IPS-20b (cell line): ENCODE data around the gene ANO2.

Experiments used
- H3K27ac ChIP-seq: one replicate; pipeline ENCODE4 v1.5.1; 2013; ENCODE audit warnings: low read length
- H3K27me3 ChIP-seq: 2 replicates; pipeline ENCODE4 v1.6.1; 2013; ENCODE audit warnings: mild to moderate bottlenecking, low read length, inconsistent platforms; ENCODE audit not compliant: insufficient read depth
- H3K36me3 ChIP-seq: 2 replicates; pipeline ENCODE4 v1.6.1; 2013; ENCODE audit warnings: low read depth, mild to moderate bottlenecking, inconsistent platforms, low read length, moderate library complexity; ENCODE audit not compliant: insufficient read depth
- H3K4me1 ChIP-seq: 2 replicates; pipeline ENCODE4 v1.6.1; 2013; ENCODE audit warnings: mild to moderate bottlenecking, control low read depth, inconsistent platforms, low read length, moderate library complexity; ENCODE audit not compliant: insufficient read depth
- H3K4me3 ChIP-seq: 2 replicates; pipeline ENCODE4 v1.5.1; 2013; ENCODE audit warnings: mild to moderate bottlenecking, low read length, inconsistent platforms
- H3K9ac ChIP-seq: 2 replicates; pipeline ENCODE4 v1.6.1; 2013; ENCODE audit warnings: low read depth, mild to moderate bottlenecking, inconsistent platforms, low read length, moderate library complexity
- H3K9me3 ChIP-seq: 2 replicates; pipeline ENCODE4 v1.6.1; 2013; ENCODE audit warnings: mild to moderate bottlenecking, low read depth, low read length, inconsistent platforms; ENCODE audit not compliant: insufficient read depth

ANO2 gene

DNA sequence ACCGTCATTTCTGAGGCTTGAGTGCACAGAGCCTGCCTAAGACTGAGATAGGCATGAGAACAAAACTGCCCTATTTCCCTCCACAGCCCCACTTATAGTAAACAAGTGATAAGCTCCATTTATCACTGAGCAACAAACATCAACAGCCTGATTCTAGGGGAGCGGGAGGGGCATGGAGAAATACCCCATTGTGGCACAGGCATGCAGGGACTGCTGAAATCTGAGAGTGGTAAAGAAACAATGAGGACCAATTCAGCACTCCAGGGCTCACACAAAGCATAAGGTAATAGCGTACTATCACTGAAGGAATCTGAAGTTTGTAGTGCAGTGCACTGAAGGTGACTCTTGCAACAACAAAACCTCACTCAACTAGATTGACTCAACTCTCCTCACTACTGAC lies 186.7 kb downstream of the ANO2 start:
- peaks cover 4% of the 10 kb centered on the region; the same call in 1 of the 2 replicates for H3K9me3 ChIP-seq
- no peaks in the 10 kb centered on the region for H3K4me1 ChIP-seq

DNA sequence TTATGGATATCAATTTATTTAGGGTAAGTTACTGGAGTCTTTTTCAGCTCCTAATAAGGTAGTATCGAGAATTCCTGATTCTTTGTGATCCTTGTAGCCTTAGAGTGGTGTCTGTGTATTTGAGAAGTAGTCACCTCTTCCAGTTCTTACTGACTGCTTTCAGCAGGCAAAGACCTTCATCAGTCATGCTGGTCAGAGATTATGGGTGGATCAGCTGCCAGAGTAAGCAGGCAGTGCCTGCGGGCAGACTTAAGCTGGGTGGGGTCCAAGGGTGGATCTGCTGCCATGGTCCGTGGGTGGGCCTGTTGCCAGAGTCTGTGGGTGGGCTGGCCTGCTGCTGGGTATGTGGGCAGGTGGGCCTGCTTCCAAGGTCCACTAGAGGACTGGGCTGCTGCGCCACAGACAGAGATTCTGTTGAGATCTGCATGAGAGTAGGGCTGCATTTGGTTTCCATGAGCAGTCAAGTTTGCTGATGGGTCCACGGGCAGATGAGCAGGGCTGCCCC lies 188.7 kb downstream of the ANO2 start:
- Histone ChIP-seq H3K4me3 (no peak overlapping the region), H3K27me3 (no peaks in the 10 kb centered on the region), H3K4me1 (no peaks in the 10 kb centered on the region), H3K9ac (no peak overlapping the region), H3K9me3 (peaks cover 4% of the 10 kb centered on the region; the same call in 1 of the 2 replicates), H3K36me3 (no peaks in the 10 kb centered on the region), H3K27ac (no peak overlapping the region)

More for the DNA sequence above, 186.7 kb downstream of the ANO2 start:
- Histone ChIP-seq H3K4me3 (no peak overlapping the region), H3K36me3 (no peaks in the 10 kb centered on the region), H3K9ac (no peak overlapping the region), H3K27ac (no peak overlapping the region), H3K27me3 (no peaks in the 10 kb centered on the region)

DNA sequence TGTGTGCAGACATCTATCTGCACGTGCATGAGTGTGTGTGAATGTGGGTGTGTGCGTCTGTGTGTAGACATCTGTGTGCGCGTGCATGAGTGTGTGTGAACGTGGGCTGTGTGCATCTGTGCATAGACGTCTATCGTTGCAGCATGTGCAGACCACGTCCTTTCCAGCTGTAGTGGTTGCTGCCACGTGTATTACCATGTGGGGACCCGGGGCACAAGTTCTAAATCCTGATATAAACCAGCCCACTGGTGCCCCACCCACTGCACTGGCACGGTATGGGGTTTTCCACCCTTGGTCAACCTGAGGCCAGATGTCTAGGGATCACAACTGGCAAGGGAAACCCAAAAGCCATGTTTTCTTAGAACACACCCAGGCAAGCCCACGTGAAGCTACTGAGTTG lies 197.0 kb downstream of the ANO2 start:
- Histone ChIP-seq H3K27ac (no peak overlapping the region), H3K36me3 (no peaks in the 10 kb centered on the region), H3K27me3 (no peaks in the 10 kb centered on the region), H3K9ac (no peak overlapping the region), H3K4me3 (no peak overlapping the region), H3K9me3 (no peaks in the 10 kb centered on the region), H3K4me1 (no peaks in the 10 kb centered on the region)

DNA sequence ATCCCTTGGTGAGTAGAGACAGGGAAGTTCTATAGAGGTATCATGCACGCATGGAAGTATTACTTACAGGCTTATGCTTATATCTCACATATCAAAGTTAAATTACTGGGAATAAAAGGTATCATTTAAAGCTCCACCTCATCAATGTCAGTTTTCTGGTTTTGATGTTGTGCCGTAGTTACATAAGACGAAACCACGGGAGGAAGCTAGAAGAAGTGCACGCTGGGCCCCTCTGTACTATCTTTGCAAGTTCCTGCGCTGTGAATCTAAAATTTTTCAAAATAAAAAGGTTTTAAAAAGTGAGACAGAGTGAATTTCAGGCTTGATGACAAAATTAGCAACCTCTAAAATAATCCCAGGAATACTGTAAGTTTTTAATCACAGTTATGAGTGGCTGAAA lies 198.1 kb downstream of the ANO2 start:
- no peak overlapping the region for H3K9ac ChIP-seq
- no peak overlapping the region for H3K27ac ChIP-seq
- H3K27me3 ChIP-seq = no peaks in the 10 kb centered on the region
- H3K36me3 ChIP-seq = no peaks in the 10 kb centered on the region
- no peaks in the 10 kb centered on the region for H3K9me3 ChIP-seq
- no peaks in the 10 kb centered on the region for H3K4me1 ChIP-seq
- H3K4me3 ChIP-seq = no peak overlapping the region

DNA sequence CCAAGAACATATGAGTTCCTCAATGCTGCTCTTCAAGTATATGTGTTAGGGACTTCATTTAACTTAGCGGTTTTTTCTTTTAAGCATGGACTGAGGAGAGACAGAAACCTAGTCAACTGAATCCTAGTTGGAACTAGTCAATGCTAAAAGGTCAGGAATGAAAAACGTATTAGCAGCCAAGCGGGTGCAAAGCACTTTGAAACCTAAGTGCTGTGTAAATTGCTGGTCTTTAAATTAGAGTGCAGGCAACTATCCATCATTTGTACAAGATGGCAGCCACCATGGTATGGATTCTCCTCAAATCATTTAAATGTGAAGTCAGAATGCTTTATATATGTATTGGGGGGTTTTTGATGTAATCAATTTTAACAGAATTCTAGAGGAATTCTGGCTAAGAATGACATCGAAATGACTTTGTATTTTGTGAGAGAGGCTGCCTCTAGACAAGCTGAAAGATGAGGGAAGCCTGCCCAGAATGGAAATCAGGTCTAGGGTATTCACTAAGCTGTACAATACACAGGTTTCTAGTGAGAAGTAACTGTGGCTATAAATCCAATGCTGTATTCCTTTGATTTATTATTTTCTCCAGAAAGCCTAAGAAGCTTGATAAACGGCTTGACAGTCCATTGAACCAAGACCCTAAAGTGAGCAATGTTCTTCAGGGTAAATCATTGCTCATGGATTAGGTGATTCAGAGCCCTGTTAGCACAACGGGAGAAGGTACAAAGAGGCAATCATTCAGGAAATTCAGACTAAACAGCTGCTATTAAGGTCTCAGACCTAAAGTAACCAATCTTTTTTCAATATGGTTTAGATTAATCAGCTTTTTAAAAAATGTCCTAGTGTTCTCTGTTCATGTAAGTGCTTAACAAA lies 198.8 kb downstream of the ANO2 start:
- H3K27ac ChIP-seq = no peak overlapping the region
- H3K36me3 ChIP-seq = no peaks in the 10 kb centered on the region
- H3K9ac ChIP-seq = no peak overlapping the region
- no peaks in the 10 kb centered on the region for H3K9me3 ChIP-seq
- no peaks in the 10 kb centered on the region for H3K4me1 ChIP-seq
- H3K4me3 ChIP-seq = no peak overlapping the region
- no peaks in the 10 kb centered on the region for H3K27me3 ChIP-seq

DNA sequence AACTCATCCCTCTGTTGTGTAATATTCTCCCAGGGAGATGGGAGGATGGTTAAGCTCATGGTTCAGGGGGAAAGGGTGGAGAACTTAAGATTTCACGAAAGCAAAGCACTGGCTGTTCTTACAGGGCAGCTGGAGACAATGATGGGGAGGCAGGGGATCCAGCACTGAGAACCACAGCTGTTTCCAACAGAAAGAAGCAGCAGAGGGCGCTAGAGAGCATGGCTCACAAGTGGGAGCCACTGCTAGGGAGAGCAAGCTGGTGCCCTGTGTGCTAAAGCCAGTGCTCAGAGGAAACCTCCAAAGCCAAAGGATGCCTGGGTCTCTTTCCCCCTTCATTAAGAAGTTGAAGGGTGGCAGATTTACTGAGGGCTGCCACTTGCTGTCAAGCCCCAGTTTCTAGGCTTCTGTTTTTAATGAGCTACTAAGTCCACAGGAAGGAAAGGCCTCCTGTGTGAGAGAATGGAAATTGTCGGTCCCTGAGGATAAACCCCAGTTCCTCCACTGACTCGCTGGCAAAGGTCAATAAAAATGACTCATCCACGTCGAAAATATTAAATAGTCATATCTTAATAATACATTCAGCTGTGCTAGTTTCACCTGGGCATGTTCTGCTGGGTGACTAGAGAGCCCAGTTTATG lies 199.7 kb downstream of the ANO2 start:
- Histone ChIP-seq H3K27ac (no peak overlapping the region), H3K4me1 (no peaks in the 10 kb centered on the region), H3K27me3 (no peaks in the 10 kb centered on the region), H3K36me3 (no peaks in the 10 kb centered on the region), H3K9ac (no peak overlapping the region), H3K9me3 (no peaks in the 10 kb centered on the region), H3K4me3 (no peak overlapping the region)

DNA sequence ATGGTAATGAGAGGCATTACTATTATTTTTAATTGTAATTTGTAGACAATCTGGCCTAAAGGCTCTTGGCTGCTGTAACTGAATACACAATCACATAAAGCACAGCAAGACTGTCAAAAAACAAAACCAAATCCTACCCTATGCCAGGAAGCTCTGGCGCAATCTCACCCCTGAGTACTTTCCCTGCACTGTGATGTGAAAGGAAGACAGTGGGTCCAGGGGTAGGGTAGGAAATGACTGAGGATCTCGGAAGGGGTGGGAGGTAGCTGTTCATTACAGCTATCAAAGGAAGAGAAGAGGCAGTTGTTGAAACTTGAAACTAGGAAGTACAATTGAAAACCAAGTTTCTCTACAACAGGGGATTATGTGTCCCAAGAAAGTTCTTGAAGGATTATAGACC lies 202.8 kb downstream of the ANO2 start:
- H3K4me1 ChIP-seq = no peaks in the 10 kb centered on the region
- no peak overlapping the region for H3K9ac ChIP-seq
- H3K9me3 ChIP-seq = no peaks in the 10 kb centered on the region
- no peaks in the 10 kb centered on the region for H3K27me3 ChIP-seq
- no peak overlapping the region for H3K4me3 ChIP-seq
- H3K36me3 ChIP-seq = no peaks in the 10 kb centered on the region
- no peak overlapping the region for H3K27ac ChIP-seq

DNA sequence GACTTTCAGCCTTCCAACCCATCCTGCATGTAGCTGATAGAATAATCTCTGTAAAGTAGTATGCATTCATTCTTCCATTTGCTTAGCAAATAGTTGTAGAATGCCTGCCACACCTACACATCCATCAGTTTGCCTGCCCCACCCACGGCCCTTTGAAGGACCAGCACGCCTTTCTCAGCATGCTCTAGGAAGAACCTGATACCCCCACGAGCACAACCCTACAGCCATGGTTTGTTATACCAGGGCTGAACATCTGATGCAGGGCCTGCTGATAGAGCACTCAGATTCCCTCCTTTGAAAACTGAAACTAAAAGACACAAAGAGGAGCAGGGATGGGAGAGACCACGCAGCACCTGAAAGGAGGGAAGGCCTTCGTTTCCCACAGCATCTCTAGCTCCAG lies 205.1 kb downstream of the ANO2 start:
- H3K4me1 ChIP-seq = no peaks in the 10 kb centered on the region
- no peak overlapping the region for H3K4me3 ChIP-seq
- no peaks in the 10 kb centered on the region for H3K9me3 ChIP-seq
- H3K27me3 ChIP-seq = no peaks in the 10 kb centered on the region
- no peak overlapping the region for H3K9ac ChIP-seq
- no peak overlapping the region for H3K27ac ChIP-seq
- no peaks in the 10 kb centered on the region for H3K36me3 ChIP-seq

DNA sequence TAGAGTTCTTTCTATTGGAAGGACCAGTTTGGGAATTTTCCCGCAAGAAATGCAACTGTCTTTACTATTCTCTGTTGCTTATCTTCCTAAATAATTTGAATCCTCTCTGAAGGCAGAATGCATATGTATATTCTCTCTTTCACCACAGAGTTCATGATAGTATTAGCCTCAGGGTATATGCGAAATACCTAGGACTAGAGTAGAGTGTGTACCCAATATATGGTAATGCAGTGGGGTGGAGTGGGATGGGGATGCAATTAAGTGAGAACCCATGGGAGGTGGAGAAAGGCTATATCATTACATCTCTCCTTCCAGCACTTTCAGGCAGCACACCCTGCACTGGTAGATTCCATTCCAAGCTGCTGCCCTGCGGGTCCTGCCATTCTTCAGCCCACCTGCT lies 207.3 kb downstream of the ANO2 start:
- Histone ChIP-seq H3K27me3 (no peaks in the 10 kb centered on the region), H3K27ac (no peak overlapping the region), H3K36me3 (no peaks in the 10 kb centered on the region), H3K4me3 (no peak overlapping the region), H3K9me3 (no peaks in the 10 kb centered on the region), H3K4me1 (no peaks in the 10 kb centered on the region), H3K9ac (no peak overlapping the region)

DNA sequence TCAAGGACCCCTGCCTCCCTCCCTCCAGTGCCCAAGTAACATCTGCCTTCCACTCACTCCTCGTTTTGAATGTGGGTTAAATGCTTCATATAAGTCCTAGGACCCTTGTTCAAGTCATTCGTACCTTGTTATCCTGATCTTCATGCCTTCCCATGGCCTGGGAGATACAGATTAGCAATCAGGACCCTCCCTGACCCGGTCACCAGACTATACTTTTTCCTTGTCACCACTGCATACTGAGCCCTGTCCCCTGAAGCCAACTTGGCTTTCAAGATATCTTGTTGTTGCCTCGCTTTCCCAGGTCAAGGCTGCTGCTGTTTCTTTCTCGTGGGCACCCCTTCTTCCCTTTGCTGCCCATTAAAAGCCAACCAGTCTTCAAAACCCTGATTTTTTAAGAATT lies 208.5 kb downstream of the ANO2 start:
- no peak overlapping the region for H3K4me3 ChIP-seq

DNA sequence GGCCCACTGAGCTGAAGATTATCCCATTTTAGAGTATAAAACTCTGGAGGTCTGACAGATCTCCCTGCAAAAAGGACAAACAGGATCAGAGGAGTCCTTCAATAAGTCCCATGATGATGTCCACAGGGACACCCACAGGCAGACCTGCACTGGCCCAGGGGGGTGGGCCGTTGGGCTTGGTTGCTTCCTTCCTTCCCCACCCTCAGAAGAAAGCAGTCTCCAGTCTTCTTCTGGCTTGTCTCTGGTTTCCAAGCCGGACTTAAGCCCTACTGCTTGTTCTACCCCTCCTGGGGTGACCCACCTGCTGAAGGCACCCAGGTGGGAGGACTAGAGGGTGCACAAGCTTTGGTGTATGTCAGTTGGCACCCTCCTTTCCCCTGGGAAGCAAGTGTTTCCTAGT lies 209.0 kb downstream of the ANO2 start:
- H3K36me3 ChIP-seq = no peaks in the 10 kb centered on the region
- H3K9ac ChIP-seq = no peak overlapping the region
- no peaks in the 10 kb centered on the region for H3K4me1 ChIP-seq
- H3K9me3 ChIP-seq = no peaks in the 10 kb centered on the region
- H3K27ac ChIP-seq = no peak overlapping the region
- H3K27me3 ChIP-seq = no peaks in the 10 kb centered on the region
- H3K4me3 ChIP-seq = no peak overlapping the region

More for the DNA sequence above, 208.5 kb downstream of the ANO2 start:
- H3K4me1 ChIP-seq = no peaks in the 10 kb centered on the region
- H3K9ac ChIP-seq = no peak overlapping the region
- H3K27me3 ChIP-seq = no peaks in the 10 kb centered on the region
- no peak overlapping the region for H3K27ac ChIP-seq
- H3K36me3 ChIP-seq = no peaks in the 10 kb centered on the region
- no peaks in the 10 kb centered on the region for H3K9me3 ChIP-seq

DNA sequence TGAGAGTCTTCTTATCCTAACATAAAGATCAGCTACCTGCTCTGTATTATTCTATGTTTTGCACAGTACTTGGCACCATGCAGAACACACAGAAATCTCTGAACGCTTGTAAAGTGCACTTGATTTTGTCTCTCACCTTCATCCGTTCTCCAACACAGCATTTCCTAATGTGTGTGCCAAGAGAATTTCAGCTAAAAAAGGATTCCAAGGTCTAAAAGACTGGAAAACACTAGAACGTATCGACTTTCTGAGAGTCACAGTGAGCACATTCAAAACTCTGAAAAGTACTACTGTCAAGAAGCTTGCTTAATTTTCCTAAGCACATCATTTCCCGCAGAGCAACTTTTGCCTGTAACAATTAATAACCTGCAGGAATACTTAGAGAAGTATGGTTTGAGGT lies 211.1 kb downstream of the ANO2 start:
- H3K9ac ChIP-seq = no peak overlapping the region
- no peaks in the 10 kb centered on the region for H3K36me3 ChIP-seq
- no peaks in the 10 kb centered on the region for H3K4me1 ChIP-seq
- H3K27me3 ChIP-seq = no peaks in the 10 kb centered on the region
- H3K9me3 ChIP-seq = no peaks in the 10 kb centered on the region
- no peak overlapping the region for H3K27ac ChIP-seq
- H3K4me3 ChIP-seq = no peak overlapping the region
